Endothelial cell of umbilical vein (primary cell): ENCODE measurements around the gene SYT2. TPM values are rescaled to one million over a fixed set of nuclear protein-coding genes. Genes with fewer than 3 reads are reported as not detected.
"Not testable (repeated sequence)": the region's sequence is repeated elsewhere in the genome, so short reads cannot be mapped to it uniquely, and the experiment has no call there.

Experiments used
- BruUV-seq: library from RNA; stranded (reverse); fragments of 400-500 nt; replicated peaks from 2 replicates; lab custom pipeline; 2021; lab: Mats Ljungman, UMichigan
- CTCF ChIA-PET: fragments of 300-600, 350-600 bp; sonication (Branson Sonifier 250); formaldehyde crosslinking; loops from one replicate; lab custom pipeline; 2021; ENCODE audit warnings: antibody characterized with exemption, inconsistent platforms; lab: Charles Lee
- POLR2A ChIA-PET: fragments of 300-600, 350-600 bp; sonication (Branson Sonifier 250); formaldehyde crosslinking; loops from one replicate; lab custom pipeline; 2021; ENCODE audit warnings: antibody characterized with exemption, inconsistent platforms; lab: Charles Lee
- DNase-seq: peaks from one replicate; pipeline ENCODE4 v3.0.0-alpha.2; 2011; ENCODE audit warnings: low read depth, low spot score
- FAIRE-seq: peaks from 2 replicates; lab custom pipeline; 2011; peaks lifted over from hg19 to GRCh38; lab: Jason Lieb, UNC
- H2AFZ ChIP-seq: 2 replicates; pipeline ENCODE4 v1.6.0; 2012; ENCODE audit warnings: low read depth, low read length, control low read depth, inconsistent platforms
- H3K27ac ChIP-seq: 2 replicates; pipeline ENCODE4 v1.5.1; 2011; ENCODE audit warnings: low read depth, mild to moderate bottlenecking, control low read depth, low read length, moderate library complexity; ENCODE audit not compliant: insufficient read depth
- H3K27me3 ChIP-seq, 2 experiments: 2 replicates each; pipeline versions ENCODE4 v1.6.0 to v1.6.1; 2011; ENCODE audit warnings: low read length in 2 of 2, mixed read lengths in 1 of 2; ENCODE audit not compliant: control insufficient read depth in 2 of 2, insufficient read depth in 2 of 2
- H3K36me3 ChIP-seq, 2 experiments: 2 replicates in 1 of 2; 3 replicates in 1 of 2; pipeline ENCODE4 v1.5.1; 2011; ENCODE audit warnings: low read length in 2 of 2, mild to moderate bottlenecking in 1 of 2, moderate library complexity in 1 of 2; ENCODE audit not compliant: control insufficient read depth in 2 of 2, insufficient read depth in 2 of 2; ENCODE audit errors: extremely low read depth in 1 of 2
- H3K4me1 ChIP-seq: 3 replicates; pipeline ENCODE4 v1.5.1; 2011; ENCODE audit warnings: mild to moderate bottlenecking, low read length; ENCODE audit not compliant: control insufficient read depth, insufficient read depth; ENCODE audit errors: extremely low read depth
- H3K4me2 ChIP-seq: 2 replicates; pipeline ENCODE4 v1.6.1; 2011; ENCODE audit warnings: low read length, control low read depth, mixed read lengths; ENCODE audit not compliant: insufficient read depth
- H3K4me3 ChIP-seq, 3 experiments: fragments of 200-600 bp in 1 of 3; sonication (generic), shearing (Covaris generic) in 1 of 3; replicated peaks in 1 of 3; 2 replicates each; pipeline ENCODE4 v1.5.1; 2011 to 2016; ENCODE audit warnings: control low read depth in 3 of 3, low read length in 3 of 3, mild to moderate bottlenecking in 2 of 3, inconsistent platforms in 1 of 3, low read depth in 1 of 3, moderate library complexity in 1 of 3; ENCODE audit not compliant: insufficient read depth in 1 of 3
- H3K79me2 ChIP-seq: 2 replicates; pipeline ENCODE4 v1.6.0; 2012; ENCODE audit warnings: low read length, inconsistent platforms; ENCODE audit not compliant: control insufficient read depth, insufficient read depth
- H3K9ac ChIP-seq: replicated peaks from 2 replicates; pipeline ENCODE3; 2011; ENCODE audit warnings: low read length, control low read depth; ENCODE audit not compliant: insufficient read depth; ENCODE audit errors: extremely low read depth
- H3K9me1 ChIP-seq: replicated peaks from 3 replicates; pipeline ENCODE4 v1.6.0; 2011; ENCODE audit warnings: mild to moderate bottlenecking, low read length; ENCODE audit not compliant: control insufficient read depth, insufficient read depth; ENCODE audit errors: extremely low read depth
- H3K9me3 ChIP-seq: replicated peaks from 2 replicates; pipeline ENCODE4 v1.5.1; 2012; ENCODE audit warnings: low read length, inconsistent platforms; ENCODE audit not compliant: control insufficient read depth, insufficient read depth
- H4K20me1 ChIP-seq: replicated peaks from 2 replicates; pipeline ENCODE3; 2011; ENCODE audit warnings: mild to moderate bottlenecking, low read length; ENCODE audit not compliant: control insufficient read depth, insufficient read depth; ENCODE audit errors: extremely low read depth
- CTCF ChIP-seq, 2 donors: IDR thresholded peaks; 1 replicate in 1 of 2; 2 replicates in 1 of 2; pipeline ENCODE4 v1.5.1; 2011; ENCODE audit warnings: low read length in 2 of 2, mild to moderate bottlenecking in 2 of 2, moderate library complexity in 2 of 2, control low read depth in 1 of 2, inconsistent platforms in 1 of 2, low read depth in 1 of 2; ENCODE audit not compliant: insufficient read depth in 1 of 2; ENCODE audit errors: extremely low read depth in 1 of 2
- EZH2 ChIP-seq: IDR thresholded peaks from 2 replicates; pipeline ENCODE4 v1.6.1; 2012; ENCODE audit warnings: borderline replicate concordance, low read depth, mild to moderate bottlenecking, moderate library complexity, low read length, inconsistent platforms; ENCODE audit not compliant: severe bottlenecking
- FOS ChIP-seq: IDR thresholded peaks from 2 replicates; pipeline ENCODE4 v1.6.1; 2011; ENCODE audit warnings: mild to moderate bottlenecking, low read length, moderate library complexity, borderline replicate concordance; ENCODE audit not compliant: insufficient read depth
- GATA2 ChIP-seq: IDR thresholded peaks from 2 replicates; pipeline ENCODE4 v1.7.0; 2011; ENCODE audit warnings: low read depth, mild to moderate bottlenecking, moderate library complexity, mixed read lengths, low read length; ENCODE audit not compliant: insufficient read length, insufficient read depth
- JUN ChIP-seq: IDR thresholded peaks from 2 replicates; pipeline ENCODE4 v1.6.1; 2011; ENCODE audit warnings: borderline replicate concordance, low read depth; ENCODE audit not compliant: insufficient read length, insufficient read depth
- MAX ChIP-seq: IDR thresholded peaks from 2 replicates; pipeline ENCODE4 v1.6.1; 2011; ENCODE audit not compliant: insufficient read depth, insufficient read length
- MYC ChIP-seq: IDR thresholded peaks from one replicate; pipeline ENCODE4 v1.6.1; 2011; ENCODE audit warnings: mild to moderate bottlenecking, low read depth, low read length
- POLR2A ChIP-seq: IDR thresholded peaks from 2 replicates; pipeline ENCODE4 v1.6.1; 2012; ENCODE audit warnings: low read depth, mild to moderate bottlenecking, control low read depth, low read length
- POLR2AphosphoS5 ChIP-seq: IDR thresholded peaks from 2 replicates; pipeline ENCODE4 v1.6.1; 2012; ENCODE audit warnings: low read depth, mild to moderate bottlenecking, control low read depth, low read length, moderate library complexity; ENCODE audit not compliant: insufficient read depth
- dilution Hi-C: fragments of 300-500 bp; cut with MboI; formaldehyde crosslinking; loops from one replicate; pipeline ENCODE4 v1.15.0; 2019; ENCODE audit warnings: low sequenced_read_pairs; ENCODE audit not compliant: extremely low pct_ligation_motif_present
- intact Hi-C: fragments of 100-400 bp; cut with micrococcal nuclease; formaldehyde crosslinking; loops from one replicate; pipeline ENCODE4 v1.10.0; 2022
- polyA plus RNA-seq, 4 experiments: library from polyadenylated mRNA; depleted of rRNA in 3 of 4; stranded (reverse) in 3 of 4; unstranded in 1 of 4; fragments of >200 nt; gene quantifications; 2 replicates each; pipeline versions ENCODE4 v1.2.1 to v1.2.3, GENCODE V29; 2011 to 2012; ENCODE audit warnings: missing spikeins in 1 of 4
- total RNA-seq: library from RNA; stranded (reverse); gene quantifications from 2 replicates; pipeline ENCODE4 v1.2.3, GENCODE V29; 2021

SYT2 gene
- total and polyA plus RNA-seq, 2 donors (not counting 3 experiments of a cell fraction or from before 2014, with no cell fraction given): not detected

DNA sequence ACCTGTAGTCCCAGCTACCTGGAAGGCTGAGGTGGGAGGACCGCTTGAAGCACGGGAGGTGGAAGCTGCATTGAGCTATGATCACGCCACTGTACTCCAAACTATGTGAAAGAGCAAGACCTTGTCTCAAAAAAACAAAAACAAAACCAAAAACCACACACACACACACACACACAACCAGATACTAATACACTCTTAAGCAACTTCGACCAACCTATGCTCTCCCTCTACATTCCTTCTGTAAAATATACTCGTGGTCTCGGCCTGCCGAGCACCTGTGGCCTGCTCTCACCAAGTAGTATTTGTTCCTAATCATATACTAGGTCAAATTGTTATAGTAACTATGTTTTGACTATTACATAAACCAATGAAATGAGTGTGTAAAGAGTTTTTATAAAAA lies 13.5 kb upstream of the SYT2 start:
- no peak overlapping the region for H3K4me3 ChIP-seq
- TF ChIP-seq FOS (no peak), JUN (no peak), POLR2A (no peak), POLR2AphosphoS5 (no peak), CTCF (IDR thresholded peaks at IDR 0.05; ENCODE audit: extremely low read depth in 1 of 2, insufficient read depth in 1 of 2, low read depth in 1 of 2, low read length in 2 of 2) (no peak), MYC (no peak), GATA2 (no peak), MAX (no peak), EZH2 (no peak)
- peaks cover 2 to 10% of the 10 kb centered on the region in 2 experiments for H3K36me3 ChIP-seq
- dilution Hi-C loops (no loop called here), intact Hi-C loops (no loop called here)
- no peaks in the 10 kb centered on the region for H3K4me1 ChIP-seq
- H3K27ac ChIP-seq: no peak overlapping the region
- ChIA-PET POLR2A (no interaction called here), CTCF (interaction anchor here (1.3 to 1.6 kb wide), 2 partner anchors 8 to 13 kb away, joined by 3 read pairs; partner anchors contain the start of gene SYT2)
- DNase-seq (no peak), FAIRE-seq (no peak)
- no peaks in the 10 kb centered on the region for H3K27me3 ChIP-seq
- no peak overlapping the region for H3K9ac ChIP-seq
- BruUV-seq: no TSS peak
- no peaks in the 10 kb centered on the region for H3K79me2 ChIP-seq
- no peak overlapping the region for H3K4me2 ChIP-seq
- H2AFZ ChIP-seq: no peak overlapping the region
- no peaks in the 10 kb centered on the region for H4K20me1 ChIP-seq
- no peaks in the 10 kb centered on the region for H3K9me1 ChIP-seq
- H3K9me3 ChIP-seq: no peaks in the 10 kb centered on the region

GRCh38 chr1:202723046-202723445 lies 12.8 kb upstream of the SYT2 start:
- H3K9me1 ChIP-seq, BruUV-seq, H3K4me2 ChIP-seq, H3K27ac ChIP-seq, H3K9ac ChIP-seq, H3K4me3 ChIP-seq, dilution Hi-C loops, H3K9me3 ChIP-seq, DNase-seq, H3K4me1 ChIP-seq, H3K36me3 ChIP-seq, CTCF ChIA-PET, H4K20me1 ChIP-seq, POLR2A ChIA-PET, H3K79me2 ChIP-seq, H3K27me3 ChIP-seq, H2AFZ ChIP-seq, FAIRE-seq, intact Hi-C loops: not testable (repeated sequence)
